ENCODE measurements around the gene CCBE1. TPM values are rescaled to one million over a fixed set of nuclear protein-coding genes. Genes with fewer than 3 reads are reported as not detected.
A peak's percentile ranks its signal among the peaks of the same experiment; 100 is the strongest.

Gene CCBE1
- polyA plus RNA-seq, 1 donor from 2014 or later, result 0.19 TPM

DNA sequence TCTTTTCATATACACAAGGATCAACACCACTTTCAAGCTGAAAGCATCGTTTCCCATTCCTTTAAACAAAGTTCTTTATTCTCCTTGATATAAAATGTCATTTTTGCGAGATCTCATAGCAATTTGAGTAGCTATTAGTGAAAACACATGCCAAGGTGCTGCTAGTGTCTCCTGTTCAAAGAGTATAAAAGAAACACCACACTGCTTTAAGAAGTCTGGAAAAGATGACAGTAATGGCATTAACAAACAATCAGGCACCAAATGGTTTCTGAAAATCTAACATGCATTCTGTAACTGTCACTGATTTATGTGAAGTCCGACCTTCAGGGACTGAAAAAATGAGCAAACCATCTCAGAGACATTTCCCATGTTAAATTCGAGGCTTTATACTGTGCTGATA lies 2.4 kb downstream of the CCBE1 start:
- Histone ChIP-seq H3K36me3 (ENCODE audit: insufficient read depth, low read length) (no peaks in the 10 kb centered on the region), H4K20me1 (ENCODE audit: insufficient read depth) (no peaks in the 10 kb centered on the region), H3K79me2 (replicated peaks; ENCODE audit: insufficient read depth, low read length) (no peaks in the 10 kb centered on the region), H3K9me3 (ENCODE audit: low read length) (no peaks in the 10 kb centered on the region), H3K27ac (ENCODE audit: low read length) (peak overlapping the region; percentile 63), H2AFZ (ENCODE audit: low read depth, low read length) (no peak overlapping the region), H3K9ac (ENCODE audit: low read length) (peak overlapping the region; percentile 34), H3K27me3 (ENCODE audit: insufficient read depth, low read depth, low read length) (peaks cover 58% of the 10 kb centered on the region), H3K4me3 (ENCODE audit: low read length) (peak overlapping the region; percentile 79), H3F3A (ENCODE audit: insufficient read depth, low read length, poor library complexity, severe bottlenecking) (peaks cover 3% of the 10 kb centered on the region), H3K4me2 (ENCODE audit: low read length) (peak overlapping the region; percentile 33), H3K9me2 (ENCODE audit: insufficient read depth, low read length) (no peaks in the 10 kb centered on the region)
- TF ChIP-seq TAF1 (IDR thresholded peaks at IDR 0.05; ENCODE audit: low read depth), result no peak
- no peak for TF ChIP-seq SMC3 (conservative IDR thresholded peaks at IDR 0.05; ENCODE audit: poor library complexity)
- TF ChIP-seq, protein P1, sequence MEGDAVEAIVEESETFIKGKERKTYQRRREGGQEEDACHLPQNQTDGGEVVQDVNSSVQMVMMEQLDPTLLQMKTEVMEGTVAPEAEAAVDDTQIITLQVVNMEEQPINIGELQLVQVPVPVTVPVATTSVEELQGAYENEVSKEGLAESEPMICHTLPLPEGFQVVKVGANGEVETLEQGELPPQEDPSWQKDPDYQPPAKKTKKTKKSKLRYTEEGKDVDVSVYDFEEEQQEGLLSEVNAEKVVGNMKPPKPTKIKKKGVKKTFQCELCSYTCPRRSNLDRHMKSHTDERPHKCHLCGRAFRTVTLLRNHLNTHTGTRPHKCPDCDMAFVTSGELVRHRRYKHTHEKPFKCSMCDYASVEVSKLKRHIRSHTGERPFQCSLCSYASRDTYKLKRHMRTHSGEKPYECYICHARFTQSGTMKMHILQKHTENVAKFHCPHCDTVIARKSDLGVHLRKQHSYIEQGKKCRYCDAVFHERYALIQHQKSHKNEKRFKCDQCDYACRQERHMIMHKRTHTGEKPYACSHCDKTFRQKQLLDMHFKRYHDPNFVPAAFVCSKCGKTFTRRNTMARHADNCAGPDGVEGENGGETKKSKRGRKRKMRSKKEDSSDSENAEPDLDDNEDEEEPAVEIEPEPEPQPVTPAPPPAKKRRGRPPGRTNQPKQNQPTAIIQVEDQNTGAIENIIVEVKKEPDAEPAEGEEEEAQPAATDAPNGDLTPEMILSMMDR (IDR thresholded peaks at IDR 0.05; ENCODE audit: poor library complexity, severe bottlenecking), result no peak
- TF ChIP-seq POLR2AphosphoS5 (IDR thresholded peaks at IDR 0.05), result peak; percentile 62
- no peak for TF ChIP-seq RAD21 (conservative IDR thresholded peaks at IDR 0.05)
- TF ChIP-seq EP300 (conservative IDR thresholded peaks at IDR 0.05; ENCODE audit: poor library complexity, severe bottlenecking), result peak; percentile 90
- TF ChIP-seq, protein P2, sequence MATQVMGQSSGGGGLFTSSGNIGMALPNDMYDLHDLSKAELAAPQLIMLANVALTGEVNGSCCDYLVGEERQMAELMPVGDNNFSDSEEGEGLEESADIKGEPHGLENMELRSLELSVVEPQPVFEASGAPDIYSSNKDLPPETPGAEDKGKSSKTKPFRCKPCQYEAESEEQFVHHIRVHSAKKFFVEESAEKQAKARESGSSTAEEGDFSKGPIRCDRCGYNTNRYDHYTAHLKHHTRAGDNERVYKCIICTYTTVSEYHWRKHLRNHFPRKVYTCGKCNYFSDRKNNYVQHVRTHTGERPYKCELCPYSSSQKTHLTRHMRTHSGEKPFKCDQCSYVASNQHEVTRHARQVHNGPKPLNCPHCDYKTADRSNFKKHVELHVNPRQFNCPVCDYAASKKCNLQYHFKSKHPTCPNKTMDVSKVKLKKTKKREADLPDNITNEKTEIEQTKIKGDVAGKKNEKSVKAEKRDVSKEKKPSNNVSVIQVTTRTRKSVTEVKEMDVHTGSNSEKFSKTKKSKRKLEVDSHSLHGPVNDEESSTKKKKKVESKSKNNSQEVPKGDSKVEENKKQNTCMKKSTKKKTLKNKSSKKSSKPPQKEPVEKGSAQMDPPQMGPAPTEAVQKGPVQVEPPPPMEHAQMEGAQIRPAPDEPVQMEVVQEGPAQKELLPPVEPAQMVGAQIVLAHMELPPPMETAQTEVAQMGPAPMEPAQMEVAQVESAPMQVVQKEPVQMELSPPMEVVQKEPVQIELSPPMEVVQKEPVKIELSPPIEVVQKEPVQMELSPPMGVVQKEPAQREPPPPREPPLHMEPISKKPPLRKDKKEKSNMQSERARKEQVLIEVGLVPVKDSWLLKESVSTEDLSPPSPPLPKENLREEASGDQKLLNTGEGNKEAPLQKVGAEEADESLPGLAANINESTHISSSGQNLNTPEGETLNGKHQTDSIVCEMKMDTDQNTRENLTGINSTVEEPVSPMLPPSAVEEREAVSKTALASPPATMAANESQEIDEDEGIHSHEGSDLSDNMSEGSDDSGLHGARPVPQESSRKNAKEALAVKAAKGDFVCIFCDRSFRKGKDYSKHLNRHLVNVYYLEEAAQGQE (IDR thresholded peaks at IDR 0.05; ENCODE audit: borderline replicate concordance), result no peak
- no peak for TF ChIP-seq EZH2 (IDR thresholded peaks at IDR 0.05; ENCODE audit: borderline replicate concordance, insufficient read depth, low read length, poor library complexity, severe bottlenecking)
- TF ChIP-seq MXI1 (conservative IDR thresholded peaks at IDR 0.05; ENCODE audit: poor library complexity, severe bottlenecking), result no peak

DNA sequence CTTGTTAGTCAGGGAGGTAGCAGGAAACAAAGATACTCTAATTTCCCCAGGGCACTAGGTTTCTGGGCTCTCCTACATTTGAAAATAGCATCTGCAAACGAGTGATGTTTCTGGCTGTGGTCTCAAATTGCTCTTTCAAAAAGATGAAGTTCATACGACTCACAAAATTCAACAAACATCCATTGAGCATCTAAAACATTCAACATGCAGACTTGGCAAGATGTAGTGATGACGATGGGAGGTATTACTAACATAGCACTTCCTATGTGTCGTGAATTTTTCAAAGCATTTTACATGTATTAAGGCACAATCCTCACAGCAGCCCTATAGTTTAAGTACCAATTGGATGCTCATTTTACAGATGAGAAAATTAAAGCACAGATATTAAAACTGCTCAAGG lies 5.2 kb downstream of the CCBE1 start:
- H3K79me2 ChIP-seq (replicated peaks; ENCODE audit: insufficient read depth, low read length), result no peaks in the 10 kb centered on the region
- H3K27me3 ChIP-seq (ENCODE audit: insufficient read depth, low read depth, low read length), result peaks cover 31% of the 10 kb centered on the region
- no peak overlapping the region for H3K4me3 ChIP-seq (ENCODE audit: low read length)
- no peaks in the 10 kb centered on the region for H3K9me3 ChIP-seq (ENCODE audit: low read length)
- no peak overlapping the region for H3K4me2 ChIP-seq (ENCODE audit: low read length)
- no peaks in the 10 kb centered on the region for H3K9me2 ChIP-seq (ENCODE audit: insufficient read depth, low read length)
- no peak overlapping the region for H3K27ac ChIP-seq (ENCODE audit: low read length)
- no peaks in the 10 kb centered on the region for H4K20me1 ChIP-seq (ENCODE audit: insufficient read depth)
- TF ChIP-seq, protein P2 (IDR thresholded peaks at IDR 0.05; ENCODE audit: borderline replicate concordance), result no peak
- TF ChIP-seq, protein P1 (IDR thresholded peaks at IDR 0.05; ENCODE audit: poor library complexity, severe bottlenecking), result no peak
- TF ChIP-seq EZH2 (IDR thresholded peaks at IDR 0.05; ENCODE audit: borderline replicate concordance, insufficient read depth, low read length, poor library complexity, severe bottlenecking) (no peak), SMC3 (conservative IDR thresholded peaks at IDR 0.05; ENCODE audit: poor library complexity) (no peak), TAF1 (IDR thresholded peaks at IDR 0.05; ENCODE audit: low read depth) (no peak), RAD21 (conservative IDR thresholded peaks at IDR 0.05) (no peak), EP300 (conservative IDR thresholded peaks at IDR 0.05; ENCODE audit: poor library complexity, severe bottlenecking) (no peak), MXI1 (conservative IDR thresholded peaks at IDR 0.05; ENCODE audit: poor library complexity, severe bottlenecking) (no peak), POLR2AphosphoS5 (IDR thresholded peaks at IDR 0.05) (no peak)
- H3F3A ChIP-seq (ENCODE audit: insufficient read depth, low read length, poor library complexity, severe bottlenecking), result peaks cover 3% of the 10 kb centered on the region
- H3K9ac ChIP-seq (ENCODE audit: low read length), result no peak overlapping the region
- H2AFZ ChIP-seq (ENCODE audit: low read depth, low read length), result no peak overlapping the region
- no peaks in the 10 kb centered on the region for H3K36me3 ChIP-seq (ENCODE audit: insufficient read depth, low read length)
